Vagina (tissue), 2 donors: ENCODE data around the gene MAS1.

Experiments
- CTCF ChIP-seq, 3 experiments: fragments of 450-650 bp in 2 of 3; fragments of 200-600 bp in 1 of 3; sonication (generic) in 1 of 3; IDR thresholded peaks; one replicate each; pipeline ENCODE4 v1.5.1; 2017 to 2019; ENCODE audit warnings: antibody characterized with exemption in 3 of 3, mild to moderate bottlenecking in 2 of 3, moderate library complexity in 2 of 3
- POLR2A ChIP-seq, 2 donors: fragments of 450-650 bp; IDR thresholded peaks; one replicate each; pipeline ENCODE4 v1.6.1; 2017; ENCODE audit warnings: antibody characterized with exemption in 2 of 2, mild to moderate bottlenecking in 2 of 2, moderate library complexity in 2 of 2
- POLR2AphosphoS5 ChIP-seq, 2 donors: sonication (generic); formaldehyde crosslinking; IDR thresholded peaks; one replicate each; pipeline ENCODE4 v1.9.0; 2017; ENCODE audit warnings: antibody characterized with exemption in 2 of 2, mild to moderate bottlenecking in 2 of 2, low read depth in 1 of 2; ENCODE audit not compliant: insufficient read depth in 1 of 2

- TF ChIP-seq CTCF (IDR thresholded peaks at IDR 0.05) (no peak), POLR2A (IDR thresholded peaks at IDR 0.05) (no peak), POLR2AphosphoS5 (IDR thresholded peaks at IDR 0.05; ENCODE audit: insufficient read depth in 1 of 2, low read depth in 1 of 2) (no peak)
Measured at GRCh38 chr6:159935065-159935464, 44.3 kb downstream of the MAS1 start.
